HS-27A (cell line): ENCODE results near the gene KRTAP20-3.

Experiments
- DNase-seq: peaks from one replicate; pipeline ENCODE4 v3.0.0-alpha.2; 2012; ENCODE audit warnings: low read depth, missing footprints

Gene KRTAP20-3

DNA sequence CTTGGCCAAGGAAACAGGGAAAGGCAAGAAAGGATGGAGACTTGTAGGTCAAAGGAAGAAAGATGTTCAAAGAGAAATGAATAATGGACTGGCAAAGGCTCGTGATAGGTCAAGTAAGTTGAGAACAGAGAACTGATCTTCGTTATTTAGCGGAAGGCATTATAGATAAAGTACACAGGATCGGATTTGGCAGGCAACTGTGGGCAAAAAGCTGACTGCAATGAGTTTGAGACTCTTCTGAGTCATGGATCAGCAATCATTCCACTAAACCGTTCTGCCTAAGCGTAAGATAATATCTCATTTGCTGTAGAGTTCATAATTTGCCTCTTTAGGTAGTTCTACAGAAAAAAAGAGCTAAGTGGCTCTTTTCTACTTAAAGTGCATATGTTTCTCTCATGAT is 41.8 kb downstream of the KRTAP20-3 start:
- no peak for DNase-seq

DNA sequence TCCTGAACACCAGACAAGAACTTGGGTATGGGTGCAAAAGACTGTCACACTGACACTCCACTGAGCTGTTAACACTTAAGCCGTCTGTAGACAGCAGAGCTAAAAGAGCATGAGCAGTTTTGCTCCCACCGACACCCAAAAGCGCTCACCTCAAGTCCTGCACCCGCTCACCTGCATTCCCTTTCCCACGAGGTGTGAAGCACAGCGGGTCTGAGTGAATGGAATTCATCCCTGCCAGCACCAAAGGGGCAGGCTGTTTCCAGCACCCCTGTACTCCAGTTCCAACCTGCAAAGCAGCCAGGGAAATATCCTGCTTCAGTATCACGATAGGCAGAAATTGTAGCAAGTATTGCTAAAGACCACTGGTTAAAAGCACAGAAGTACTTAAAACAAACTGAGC is 47.2 kb downstream of the KRTAP20-3 start:
- no peak for DNase-seq
